HepG2 (cell line): Measurements from ENCODE around the gene PSMA7. TPM values are rescaled to one million over a fixed set of nuclear protein-coding genes. Genes with fewer than 3 reads are reported as not detected.

ENCODE experiments used
- CHCHD3 ChIP-seq: sonication (generic); formaldehyde crosslinking; IDR thresholded peaks from 2 replicates; pipeline ENCODE4 v1.8.0; 2022; ENCODE audit warnings: mild to moderate bottlenecking, missing genetic modification reagents, moderate library complexity
- DZIP1 ChIP-seq: sonication (generic); formaldehyde crosslinking; IDR thresholded peaks from 2 replicates; pipeline ENCODE4 v1.5.0; 2020; ENCODE audit warnings: mild to moderate bottlenecking, missing genetic modification reagents
- IRF9 ChIP-seq: sonication (generic); formaldehyde crosslinking; IDR thresholded peaks from 2 replicates; pipeline ENCODE4 v1.8.0; 2022; ENCODE audit warnings: missing genetic modification reagents, mild to moderate bottlenecking, borderline replicate concordance
- PATZ1 ChIP-seq: sonication (generic); formaldehyde crosslinking; IDR thresholded peaks from 2 replicates; pipeline ENCODE4 v1.4.0; 2020; ENCODE audit warnings: missing genetic modification reagents
- RFX1 ChIP-seq: fragments of 450-650 bp; IDR thresholded peaks from 2 replicates; pipeline ENCODE4 v1.6.1; 2017
- SMAD1 ChIP-seq: sonication (generic); formaldehyde crosslinking; IDR thresholded peaks from 2 replicates; pipeline ENCODE4 v1.4.0; 2020; ENCODE audit warnings: missing genetic modification reagents, low read depth, mild to moderate bottlenecking, borderline replicate concordance
- SOX6 ChIP-seq, 2 experiments: fragments of 450-650 bp in 1 of 2; sonication (generic) in 1 of 2; formaldehyde crosslinking in 1 of 2; IDR thresholded peaks; 2 replicates each; pipeline versions ENCODE4 v1.4.0 to v1.6.1; 2017 to 2020; ENCODE audit warnings: antibody characterized with exemption in 1 of 2, mild to moderate bottlenecking in 1 of 2, missing genetic modification reagents in 1 of 2
- TEAD3 ChIP-seq: optimal IDR thresholded peaks from 2 replicates; pipeline ENCODE3; 2016; ENCODE audit warnings: borderline replicate concordance
- XRCC5 ChIP-seq: fragments of 200-400 bp; formaldehyde crosslinking; optimal IDR thresholded peaks from 2 replicates; pipeline ENCODE3; 2017; ENCODE audit warnings: mild to moderate bottlenecking, low read length
- ZKSCAN5 ChIP-seq: sonication (generic); formaldehyde crosslinking; IDR thresholded peaks from 2 replicates; pipeline ENCODE4 v1.5.1; 2020; ENCODE audit warnings: mild to moderate bottlenecking, missing genetic modification reagents
- ZNF142 ChIP-seq: sonication (generic); formaldehyde crosslinking; IDR thresholded peaks from 2 replicates; pipeline ENCODE4 v1.4.0; 2020; ENCODE audit warnings: missing genetic modification reagents
- ZNF230 ChIP-seq: sonication (generic); formaldehyde crosslinking; IDR thresholded peaks from 2 replicates; pipeline ENCODE4 v1.4.0; 2020; ENCODE audit warnings: mild to moderate bottlenecking, missing genetic modification reagents
- ZNF264 ChIP-seq: sonication (generic); formaldehyde crosslinking; IDR thresholded peaks from 2 replicates; pipeline ENCODE4 v1.4.0; 2020; ENCODE audit warnings: missing genetic modification reagents
- ZNF496 ChIP-seq: sonication (generic); formaldehyde crosslinking; IDR thresholded peaks from 2 replicates; pipeline ENCODE4 v1.8.1; 2023; ENCODE audit warnings: mild to moderate bottlenecking, moderate library complexity, missing genetic modification reagents; ENCODE audit not compliant: insufficient replicate concordance
- ZNF724P ChIP-seq: sonication (generic); formaldehyde crosslinking; IDR thresholded peaks from 2 replicates; pipeline ENCODE4 v1.8.0; 2022; ENCODE audit warnings: missing genetic modification reagents, borderline replicate concordance
- polyA plus RNA-seq, 8 experiments: library from polyadenylated mRNA; depleted of rRNA in 3 of 8; stranded (reverse) in 7 of 8; unstranded in 1 of 8; fragments of >200 nt; fragmentation: Illumina TruSeq in 4 of 8; extraction: Trizol in 4 of 8; gene quantifications; 2 replicates each; pipeline versions ENCODE4 v1.2.1 to v1.2.3, GENCODE V29; 2011 to 2016; ENCODE audit warnings: low read depth in 4 of 8, missing spikeins in 1 of 8, mixed read lengths in 1 of 8; ENCODE audit not compliant: insufficient read depth in 1 of 8
- total RNA-seq, 5 experiments: library from RNA; depleted of rRNA; stranded (reverse); fragments of >200 nt; fragmentation: Illumina TruSeq; extraction: Trizol; gene quantifications; 2 replicates each; pipeline ENCODE4 v1.2.3, GENCODE V29; 2016; ENCODE audit warnings: low read depth in 1 of 5

The PSMA7 gene
- total and polyA plus RNA-seq, 2 of the 13 experiments (the other 11 are each of a cell fraction or from before 2014, with no cell fraction given) = 531 to 631 TPM

- no peak for TF ChIP-seq RFX1
- TF ChIP-seq DZIP1 (CRISPR knock-in tag) = no peak
- peak; percentile 92 for TF ChIP-seq ZKSCAN5 (CRISPR knock-in tag)
- TF ChIP-seq ZNF230 (CRISPR knock-in tag) = no peak
- no peak for TF ChIP-seq ZNF142
- TF ChIP-seq CHCHD3 (CRISPR knock-in tag) = 0 out of 2 replicates have a peak, but pooled peaks have one; percentile 68
- TF ChIP-seq ZNF496 = no peak
- peak; percentile 47; the same call in 1 of the 2 replicates for TF ChIP-seq ZNF724P
- peak; percentile 40 for TF ChIP-seq TEAD3
- peak; percentile 81 for TF ChIP-seq PATZ1 (CRISPR knock-in tag)
- no peak; the same call in none of the 2 replicates for TF ChIP-seq IRF9 (CRISPR knock-in tag)
- TF ChIP-seq SOX6 (IDR thresholded peaks at IDR 0.05) = no peak
- TF ChIP-seq SOX6 (CRISPR knock-in tag; IDR thresholded peaks at IDR 0.05) = no peak
- TF ChIP-seq XRCC5 = peak; percentile 88
- TF ChIP-seq SMAD1 (CRISPR knock-in tag) = peak; percentile 70; the same call in 1 of the 2 replicates
- no peak for TF ChIP-seq ZNF264 (CRISPR knock-in tag)
These were observed 13.6 kb upstream of the PSMA7 start (continued) for GRCh38 chr20:62156592-62157386.
